Nephron progenitor cell (in vitro differentiated cells): ENCODE results near the gene LLCFC1.

Experiments used
- DNase-seq: peaks from one replicate; pipeline ENCODE4 v3.0.0; 2021
- H3K27ac Mint-ChIP-seq: 2 replicates; pipeline ENCODE4 v1.8.0; 2021; ENCODE audit warnings: mild to moderate bottlenecking, moderate library complexity, mixed read lengths
- H3K27me3 Mint-ChIP-seq: 2 replicates; pipeline ENCODE4 v1.8.0; 2021; ENCODE audit warnings: mild to moderate bottlenecking, low read depth, mixed read lengths; ENCODE audit not compliant: poor library complexity
- H3K36me3 Mint-ChIP-seq: 2 replicates; pipeline ENCODE4 v1.8.0; 2021; ENCODE audit warnings: low read depth, mixed read lengths
- H3K4me1 Mint-ChIP-seq: 2 replicates; pipeline ENCODE4 v1.8.0; 2021; ENCODE audit warnings: mixed read lengths
- H3K4me3 Mint-ChIP-seq: 2 replicates; pipeline ENCODE4 v1.8.0; 2021; ENCODE audit warnings: mild to moderate bottlenecking, moderate library complexity, mixed read lengths
- H3K9me3 Mint-ChIP-seq: 2 replicates; pipeline ENCODE4 v1.8.0; 2021; ENCODE audit warnings: mild to moderate bottlenecking, moderate library complexity, mixed read lengths
- CTCF ChIP-seq: fragments of 200-600 bp; sonication (generic); IDR thresholded peaks from 2 replicates; pipeline ENCODE4 v1.5.0; 2021; ENCODE audit warnings: antibody characterized with exemption

Gene LLCFC1

GRCh38 chr7:142984297-142984696 is 45.0 kb downstream of the LLCFC1 start:
- H3K4me3 Mint-ChIP-seq: no peak overlapping the region
- no peak for DNase-seq
- no peak overlapping the region for H3K27ac Mint-ChIP-seq
- no peak for TF ChIP-seq CTCF
- H3K9me3 Mint-ChIP-seq: peaks cover 17% of the 10 kb centered on the region
- H3K27me3 Mint-ChIP-seq: peaks cover 27% of the 10 kb centered on the region
- H3K36me3 Mint-ChIP-seq: no peaks in the 10 kb centered on the region
- H3K4me1 Mint-ChIP-seq: no peaks in the 10 kb centered on the region
